Measurements from ENCODE around the gene SLC5A8.

SLC5A8 gene

DNA sequence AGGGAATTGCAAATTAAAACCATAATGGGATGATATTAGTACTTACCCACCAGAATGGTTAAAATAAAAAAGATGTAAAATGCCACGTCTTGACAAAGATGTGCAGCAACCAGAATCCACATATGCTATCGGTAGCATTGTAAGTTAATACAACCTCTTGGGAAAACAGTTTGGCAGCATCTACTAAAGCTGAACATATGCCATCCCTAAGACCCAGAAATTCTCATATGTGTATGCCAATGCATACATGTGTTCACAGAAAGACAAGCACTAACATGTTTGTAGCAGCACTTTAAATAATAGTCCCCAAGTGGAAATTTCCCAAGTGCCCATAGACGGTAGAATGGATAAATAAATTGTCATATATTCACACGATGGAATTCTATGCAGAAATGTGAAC, 28.3 kb upstream of the SLC5A8 start:
- no peak overlapping the region for H3K27ac ChIP-seq
- TF ChIP-seq, protein P1, sequence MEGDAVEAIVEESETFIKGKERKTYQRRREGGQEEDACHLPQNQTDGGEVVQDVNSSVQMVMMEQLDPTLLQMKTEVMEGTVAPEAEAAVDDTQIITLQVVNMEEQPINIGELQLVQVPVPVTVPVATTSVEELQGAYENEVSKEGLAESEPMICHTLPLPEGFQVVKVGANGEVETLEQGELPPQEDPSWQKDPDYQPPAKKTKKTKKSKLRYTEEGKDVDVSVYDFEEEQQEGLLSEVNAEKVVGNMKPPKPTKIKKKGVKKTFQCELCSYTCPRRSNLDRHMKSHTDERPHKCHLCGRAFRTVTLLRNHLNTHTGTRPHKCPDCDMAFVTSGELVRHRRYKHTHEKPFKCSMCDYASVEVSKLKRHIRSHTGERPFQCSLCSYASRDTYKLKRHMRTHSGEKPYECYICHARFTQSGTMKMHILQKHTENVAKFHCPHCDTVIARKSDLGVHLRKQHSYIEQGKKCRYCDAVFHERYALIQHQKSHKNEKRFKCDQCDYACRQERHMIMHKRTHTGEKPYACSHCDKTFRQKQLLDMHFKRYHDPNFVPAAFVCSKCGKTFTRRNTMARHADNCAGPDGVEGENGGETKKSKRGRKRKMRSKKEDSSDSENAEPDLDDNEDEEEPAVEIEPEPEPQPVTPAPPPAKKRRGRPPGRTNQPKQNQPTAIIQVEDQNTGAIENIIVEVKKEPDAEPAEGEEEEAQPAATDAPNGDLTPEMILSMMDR (conservative IDR thresholded peaks at IDR 0.05), result no peak

DNA sequence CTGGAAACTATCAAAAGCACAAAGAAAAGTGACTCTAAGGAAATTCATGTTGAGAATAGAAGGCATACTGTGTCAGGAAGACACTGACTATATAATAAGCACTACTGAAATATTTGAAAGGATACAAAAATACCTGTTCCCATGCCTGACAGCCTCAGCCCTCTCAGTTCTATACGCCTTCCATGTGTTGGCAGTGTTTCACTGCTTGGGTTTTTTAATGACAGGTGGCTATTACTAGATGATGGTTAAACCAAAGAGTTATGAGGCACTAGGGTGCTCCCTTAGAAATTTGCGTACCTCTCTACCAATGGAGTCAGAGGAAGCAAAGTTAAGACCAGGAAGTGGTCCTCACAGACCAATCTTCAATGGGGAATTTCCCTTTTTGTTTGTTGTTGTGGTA, 25.6 kb upstream of the SLC5A8 start:
- TF ChIP-seq, protein P1 (conservative IDR thresholded peaks at IDR 0.05), result no peak
- no peak overlapping the region for H3K27ac ChIP-seq

DNA sequence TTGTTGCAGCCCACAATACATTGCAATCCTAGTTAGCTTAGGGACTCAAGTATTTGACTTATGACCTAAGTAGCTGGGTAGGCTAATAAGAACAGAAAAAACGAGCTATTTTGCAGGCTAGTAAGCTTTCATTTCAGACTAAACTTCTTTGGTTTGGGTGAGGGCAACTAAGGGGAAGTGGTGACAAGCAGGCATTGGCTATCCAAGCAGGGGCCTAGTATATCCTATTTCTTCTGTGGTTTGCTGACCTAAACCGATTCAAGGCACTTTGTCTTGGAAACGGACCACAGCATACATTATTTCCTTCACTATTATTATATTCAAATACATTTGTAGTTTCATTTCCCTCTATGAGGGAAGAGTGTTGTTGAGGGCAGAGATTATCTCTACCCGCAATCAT, 21.6 kb upstream of the SLC5A8 start:
- TF ChIP-seq, protein P1 (conservative IDR thresholded peaks at IDR 0.05), result no peak
- no peak overlapping the region for H3K27ac ChIP-seq

DNA sequence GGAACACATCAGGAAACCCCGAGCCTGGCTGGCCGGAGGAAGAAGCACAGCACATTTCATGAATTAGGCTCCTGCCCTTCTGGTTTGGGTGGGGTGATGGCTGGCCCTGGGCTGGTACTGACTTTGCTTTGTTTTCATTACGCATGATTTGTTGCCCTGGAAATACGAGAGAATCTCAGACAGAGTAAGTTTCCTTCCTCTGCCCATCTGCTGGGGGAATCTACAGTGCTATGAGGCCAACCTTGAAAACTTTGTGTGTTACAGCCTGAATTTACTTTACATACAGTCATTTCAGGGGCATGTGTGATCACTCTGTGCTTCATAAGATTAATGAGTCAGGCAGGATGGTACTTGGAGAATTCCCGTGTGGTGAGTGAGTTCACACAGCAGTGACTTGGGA, 20.5 kb upstream of the SLC5A8 start:
- H3K27ac ChIP-seq, result no peak overlapping the region
- TF ChIP-seq, protein P1 (conservative IDR thresholded peaks at IDR 0.05), result no peak

DNA sequence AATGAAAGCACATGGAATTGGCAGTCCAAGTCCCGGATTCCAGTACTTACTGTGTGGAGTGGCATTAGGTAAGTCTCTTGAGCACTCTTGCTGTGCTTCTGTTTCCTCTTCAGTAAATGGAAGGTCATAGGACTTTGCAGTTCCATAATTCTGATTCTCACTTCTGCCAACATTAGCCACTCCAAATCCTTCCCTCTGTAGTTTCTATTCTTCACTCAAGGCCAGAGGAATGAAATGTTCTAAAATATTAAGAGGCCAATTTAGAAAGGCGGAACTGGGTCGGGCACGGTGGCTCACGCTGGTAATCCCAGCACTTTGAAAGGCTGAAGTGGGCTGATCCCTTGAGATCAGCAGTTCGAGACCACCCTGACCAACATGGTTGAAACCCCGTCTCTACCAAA, 19.8 kb upstream of the SLC5A8 start:
- TF ChIP-seq, protein P1 (conservative IDR thresholded peaks at IDR 0.05), result no peak
- H3K27ac ChIP-seq, result no peak overlapping the region

DNA sequence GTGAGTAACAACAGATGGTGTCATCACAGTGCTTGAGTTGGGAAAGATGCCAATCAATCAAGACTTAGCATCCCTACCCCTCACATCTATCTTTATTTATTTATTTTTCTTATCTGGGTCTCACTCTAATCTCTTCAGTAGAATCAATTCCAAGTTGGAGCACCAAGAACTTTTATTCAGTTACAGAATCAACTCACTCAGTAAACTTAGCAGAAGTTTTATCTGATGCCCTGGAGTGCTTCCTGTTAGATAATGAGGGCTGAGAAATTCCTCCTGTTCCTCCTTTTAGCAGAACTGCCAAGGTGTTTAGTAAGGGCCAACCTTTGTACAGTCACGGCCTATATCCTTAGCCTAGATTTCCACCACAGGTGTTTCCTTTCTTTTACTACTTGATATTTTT, 11.3 kb upstream of the SLC5A8 start:
- H3K27ac ChIP-seq, result no peak overlapping the region
- TF ChIP-seq, protein P1 (conservative IDR thresholded peaks at IDR 0.05), result no peak

DNA sequence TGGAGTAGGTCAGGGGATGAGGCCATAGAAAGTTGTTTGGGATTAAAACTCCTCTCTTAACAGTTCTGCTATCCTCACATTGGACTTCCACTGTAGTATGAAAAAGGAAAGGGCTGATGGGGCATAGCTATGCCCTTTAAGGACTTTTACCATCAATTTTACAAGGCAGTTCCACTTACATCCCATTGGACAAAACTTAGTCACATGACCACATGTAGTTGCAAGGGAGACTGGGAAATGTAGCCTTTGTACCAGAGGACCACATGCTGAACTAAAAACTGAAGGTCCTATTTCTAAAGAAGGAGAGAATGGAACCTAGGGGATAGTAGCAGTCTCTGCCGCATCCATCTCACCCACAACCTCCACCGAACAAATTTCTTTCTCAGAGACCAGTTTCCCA, 6.8 kb upstream of the SLC5A8 start:
- TF ChIP-seq, protein P1 (conservative IDR thresholded peaks at IDR 0.05), result no peak
- H3K27ac ChIP-seq, result no peak overlapping the region
